HL-60 (cell line): Measurements from ENCODE around the gene COL7A1.

ENCODE experiments used
- DNase-seq, 2 experiments: peaks; one replicate each; pipeline ENCODE4 v3.0.0-alpha.2; 2010 to 2020; ENCODE audit warnings: low read depth in 1 of 2, low spot score in 1 of 2
- H3K27ac ChIP-seq: fragments of 250-450 bp; sonication (Bioruptor Pico); replicated peaks from 2 replicates; pipeline ENCODE4 v1.5.1; 2020; ENCODE audit warnings: mild to moderate bottlenecking, moderate library complexity
- H3K27me3 ChIP-seq: fragments of 250-450 bp; sonication (Bioruptor Pico); 2 replicates; pipeline ENCODE4 v1.5.1; 2021; ENCODE audit warnings: mild to moderate bottlenecking, moderate library complexity; ENCODE audit not compliant: insufficient read depth, poor library complexity, severe bottlenecking
- H3K4me3 ChIP-seq: replicated peaks from 2 replicates; pipeline ENCODE4 v1.5.1; 2011; ENCODE audit warnings: mild to moderate bottlenecking, control low read depth, low read length; ENCODE audit not compliant: insufficient read depth
- GABPA ChIP-seq: IDR thresholded peaks from 2 replicates; pipeline ENCODE4 v1.6.1; 2012; ENCODE audit warnings: low read depth
- POLR2AphosphoS5 ChIP-seq: IDR thresholded peaks from 2 replicates; pipeline ENCODE4 v1.6.1; 2012; ENCODE audit warnings: low read depth
- SPI1 ChIP-seq: IDR thresholded peaks from 2 replicates; pipeline ENCODE4 v1.6.1; 2012; ENCODE audit warnings: low read depth, mild to moderate bottlenecking, borderline replicate concordance
- TF ChIP-seq, protein P1 (sequence below): IDR thresholded peaks from one replicate; pipeline ENCODE4 v1.5.1; 2011; ENCODE audit warnings: low read length, control low read depth, inconsistent platforms; ENCODE audit not compliant: insufficient read depth
- TF ChIP-seq, protein P2 (sequence below): IDR thresholded peaks from 2 replicates; pipeline ENCODE4 v1.6.1; 2012; ENCODE audit warnings: low read depth; ENCODE audit not compliant: insufficient replicate concordance

Gene COL7A1

DNA sequence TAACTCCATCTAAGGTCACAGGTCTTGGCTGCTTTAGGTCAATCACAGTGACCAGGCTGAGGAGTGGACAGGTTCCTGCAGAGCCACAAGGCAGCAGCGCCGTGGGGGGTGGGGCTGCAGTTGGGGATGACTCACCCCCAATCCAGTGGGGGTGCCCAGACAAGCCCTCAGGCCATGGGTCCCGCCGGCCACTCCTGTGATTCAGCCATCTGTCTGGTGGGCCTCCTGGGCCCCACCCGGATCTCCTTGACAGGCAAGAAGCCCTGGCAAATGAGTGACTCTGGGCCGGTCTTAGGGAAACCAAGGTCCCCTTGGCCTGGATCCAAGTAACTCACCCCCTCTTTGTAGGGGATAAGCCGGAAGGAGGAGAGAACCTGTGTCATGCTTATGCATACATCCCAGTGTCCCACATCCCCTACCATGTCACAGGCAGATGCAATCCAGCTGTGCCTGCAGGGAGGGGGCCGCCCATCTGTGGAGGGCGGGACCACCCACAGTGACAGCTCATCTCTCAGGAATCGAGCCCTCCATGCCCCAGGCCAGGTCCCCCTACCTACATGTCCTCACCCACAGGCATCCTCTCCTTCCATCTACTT, 495 bp upstream of the COL7A1 start:
- H3K4me3 ChIP-seq: no peak overlapping the region
- no peak overlapping the region for H3K27ac ChIP-seq
- peak in 1 of 2 experiments; percentile 41 for DNase-seq
- peaks cover 17% of the 10 kb centered on the region for H3K27me3 ChIP-seq
- TF ChIP-seq POLR2AphosphoS5 (no peak), GABPA (no peak), SPI1 (no peak)
- TF ChIP-seq, protein P1, sequence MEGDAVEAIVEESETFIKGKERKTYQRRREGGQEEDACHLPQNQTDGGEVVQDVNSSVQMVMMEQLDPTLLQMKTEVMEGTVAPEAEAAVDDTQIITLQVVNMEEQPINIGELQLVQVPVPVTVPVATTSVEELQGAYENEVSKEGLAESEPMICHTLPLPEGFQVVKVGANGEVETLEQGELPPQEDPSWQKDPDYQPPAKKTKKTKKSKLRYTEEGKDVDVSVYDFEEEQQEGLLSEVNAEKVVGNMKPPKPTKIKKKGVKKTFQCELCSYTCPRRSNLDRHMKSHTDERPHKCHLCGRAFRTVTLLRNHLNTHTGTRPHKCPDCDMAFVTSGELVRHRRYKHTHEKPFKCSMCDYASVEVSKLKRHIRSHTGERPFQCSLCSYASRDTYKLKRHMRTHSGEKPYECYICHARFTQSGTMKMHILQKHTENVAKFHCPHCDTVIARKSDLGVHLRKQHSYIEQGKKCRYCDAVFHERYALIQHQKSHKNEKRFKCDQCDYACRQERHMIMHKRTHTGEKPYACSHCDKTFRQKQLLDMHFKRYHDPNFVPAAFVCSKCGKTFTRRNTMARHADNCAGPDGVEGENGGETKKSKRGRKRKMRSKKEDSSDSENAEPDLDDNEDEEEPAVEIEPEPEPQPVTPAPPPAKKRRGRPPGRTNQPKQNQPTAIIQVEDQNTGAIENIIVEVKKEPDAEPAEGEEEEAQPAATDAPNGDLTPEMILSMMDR: no peak
- TF ChIP-seq, protein P2, sequence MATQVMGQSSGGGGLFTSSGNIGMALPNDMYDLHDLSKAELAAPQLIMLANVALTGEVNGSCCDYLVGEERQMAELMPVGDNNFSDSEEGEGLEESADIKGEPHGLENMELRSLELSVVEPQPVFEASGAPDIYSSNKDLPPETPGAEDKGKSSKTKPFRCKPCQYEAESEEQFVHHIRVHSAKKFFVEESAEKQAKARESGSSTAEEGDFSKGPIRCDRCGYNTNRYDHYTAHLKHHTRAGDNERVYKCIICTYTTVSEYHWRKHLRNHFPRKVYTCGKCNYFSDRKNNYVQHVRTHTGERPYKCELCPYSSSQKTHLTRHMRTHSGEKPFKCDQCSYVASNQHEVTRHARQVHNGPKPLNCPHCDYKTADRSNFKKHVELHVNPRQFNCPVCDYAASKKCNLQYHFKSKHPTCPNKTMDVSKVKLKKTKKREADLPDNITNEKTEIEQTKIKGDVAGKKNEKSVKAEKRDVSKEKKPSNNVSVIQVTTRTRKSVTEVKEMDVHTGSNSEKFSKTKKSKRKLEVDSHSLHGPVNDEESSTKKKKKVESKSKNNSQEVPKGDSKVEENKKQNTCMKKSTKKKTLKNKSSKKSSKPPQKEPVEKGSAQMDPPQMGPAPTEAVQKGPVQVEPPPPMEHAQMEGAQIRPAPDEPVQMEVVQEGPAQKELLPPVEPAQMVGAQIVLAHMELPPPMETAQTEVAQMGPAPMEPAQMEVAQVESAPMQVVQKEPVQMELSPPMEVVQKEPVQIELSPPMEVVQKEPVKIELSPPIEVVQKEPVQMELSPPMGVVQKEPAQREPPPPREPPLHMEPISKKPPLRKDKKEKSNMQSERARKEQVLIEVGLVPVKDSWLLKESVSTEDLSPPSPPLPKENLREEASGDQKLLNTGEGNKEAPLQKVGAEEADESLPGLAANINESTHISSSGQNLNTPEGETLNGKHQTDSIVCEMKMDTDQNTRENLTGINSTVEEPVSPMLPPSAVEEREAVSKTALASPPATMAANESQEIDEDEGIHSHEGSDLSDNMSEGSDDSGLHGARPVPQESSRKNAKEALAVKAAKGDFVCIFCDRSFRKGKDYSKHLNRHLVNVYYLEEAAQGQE: no peak

DNA sequence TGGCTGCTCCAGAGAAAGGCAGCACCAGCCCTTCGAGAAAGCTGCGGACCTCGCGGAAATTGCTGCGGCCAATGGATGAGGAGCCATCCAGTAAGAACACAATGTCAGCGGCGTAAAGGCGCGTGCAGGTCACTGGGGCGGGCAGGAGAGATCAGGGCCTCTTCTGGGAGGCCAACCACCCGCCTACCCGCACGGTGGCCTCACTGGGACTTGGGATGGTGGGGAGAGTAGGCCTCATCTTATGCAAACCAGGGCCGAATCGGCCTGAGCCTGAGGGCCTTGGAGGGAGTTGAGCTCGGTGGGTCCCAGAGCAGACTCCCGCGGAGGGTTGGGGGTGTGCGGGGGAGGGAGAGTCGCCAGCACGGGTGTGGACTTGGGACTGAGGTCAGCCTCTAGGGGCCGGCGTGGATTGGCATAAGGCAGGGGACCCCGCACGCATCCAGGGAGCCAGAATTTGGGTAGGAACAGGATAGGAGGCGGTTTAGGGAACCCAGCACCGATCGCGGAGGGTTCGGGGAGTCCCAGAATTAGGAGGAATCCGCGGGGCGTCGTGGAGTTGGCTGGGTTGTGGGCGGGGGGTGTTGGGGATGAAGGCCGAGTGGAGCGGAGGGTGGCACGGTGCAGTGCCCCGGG, 596 bp downstream of the COL7A1 start:
- H3K27me3 ChIP-seq: peaks cover 19% of the 10 kb centered on the region
- H3K27ac ChIP-seq: no peak overlapping the region
- H3K4me3 ChIP-seq: no peak overlapping the region
- no peak for DNase-seq
- TF ChIP-seq, protein P1: no peak
- TF ChIP-seq, protein P2: no peak
- no peak for TF ChIP-seq SPI1
- TF ChIP-seq POLR2AphosphoS5: no peak
- no peak for TF ChIP-seq GABPA

DNA sequence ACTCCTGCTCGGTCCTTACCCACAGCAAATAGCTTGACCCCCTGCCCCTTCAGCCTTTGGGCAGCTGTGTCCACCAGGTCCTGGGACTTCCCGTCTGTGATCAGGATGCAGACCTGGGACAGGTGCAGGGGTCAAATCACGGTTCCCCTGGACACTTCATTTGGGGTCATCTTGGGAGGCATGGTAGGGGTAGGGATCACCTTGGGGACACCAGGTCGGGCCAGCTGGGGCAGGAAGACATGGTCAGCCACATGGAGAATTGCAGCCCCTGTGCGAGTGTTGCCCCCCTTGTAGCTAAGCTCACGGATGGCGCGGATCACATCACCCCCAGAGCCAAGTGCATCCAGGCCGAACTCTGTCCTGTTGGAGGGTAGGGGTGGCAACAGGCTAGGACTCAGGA, 1.8 kb downstream of the COL7A1 start:
- no peak overlapping the region for H3K27ac ChIP-seq
- no peak for DNase-seq
- TF ChIP-seq, protein P2: no peak
- TF ChIP-seq, protein P1: no peak
- TF ChIP-seq GABPA (no peak), POLR2AphosphoS5 (no peak), SPI1 (no peak)
- peaks cover 23% of the 10 kb centered on the region for H3K27me3 ChIP-seq
- no peak overlapping the region for H3K4me3 ChIP-seq
